ENCODE measurements around the gene GNAS. TPM values are rescaled to one million over a fixed set of nuclear protein-coding genes. Genes with fewer than 3 reads are reported as not detected.

Gene GNAS
- total and polyA plus RNA-seq, 10 of the 15 experiments (the other 5 are each of a cell fraction or from before 2014, with no cell fraction given): 209 to 950 (median 394) TPM

DNA sequence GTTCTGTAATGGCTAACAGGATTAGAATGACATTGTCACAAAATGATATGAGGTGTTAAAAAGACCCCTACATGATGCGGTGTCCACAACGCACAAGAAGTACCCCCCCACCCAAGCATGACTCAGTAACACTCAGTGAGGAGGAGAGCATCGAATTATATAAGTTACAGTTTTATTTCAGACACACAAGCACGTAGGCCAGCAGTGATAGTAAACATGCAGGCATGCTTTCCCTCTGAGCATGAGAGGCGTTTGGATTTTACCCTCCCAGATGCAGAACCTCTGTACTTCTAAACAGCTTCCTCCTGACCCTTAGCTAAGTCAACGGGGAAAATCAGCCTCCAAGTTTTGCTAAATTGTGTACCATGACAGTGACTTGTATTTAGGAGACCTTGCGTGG, 23.9 kb downstream of the GNAS start:
- intact Hi-C loops (cut with micrococcal nuclease; ENCODE audit: unreplicated experiment) (no loop called here), in situ Hi-C loops (cut with MboI) (no loop called here)
- SMC1A ChIA-PET (ENCODE audit: uncharacterized antibody, unreplicated experiment): interaction anchor here (2.3 kb wide), 1 partner anchor 9 kb away, joined by 7 read pairs; no protein-coding TSS in a partner anchor
- BruUV-seq (replicated peaks): no TSS peak
- RAD21 ChIA-PET (ENCODE audit: unreplicated experiment): no interaction called here
- no peaks in the 10 kb centered on the region for H3K4me1 ChIP-seq (ENCODE audit: control insufficient read depth, insufficient read depth, low read length)
- no peak overlapping the region for H3K4me3 ChIP-seq
- no peak for TF ChIP-seq ESRRA (IDR thresholded peaks at IDR 0.05; ENCODE audit: low read length)
- TF ChIP-seq SIN3A (IDR thresholded peaks at IDR 0.05; ENCODE audit: low read depth, low read length): no peak
- no peak for TF ChIP-seq ZNF217 (IDR thresholded peaks at IDR 0.05)
- TF ChIP-seq, protein P1, sequence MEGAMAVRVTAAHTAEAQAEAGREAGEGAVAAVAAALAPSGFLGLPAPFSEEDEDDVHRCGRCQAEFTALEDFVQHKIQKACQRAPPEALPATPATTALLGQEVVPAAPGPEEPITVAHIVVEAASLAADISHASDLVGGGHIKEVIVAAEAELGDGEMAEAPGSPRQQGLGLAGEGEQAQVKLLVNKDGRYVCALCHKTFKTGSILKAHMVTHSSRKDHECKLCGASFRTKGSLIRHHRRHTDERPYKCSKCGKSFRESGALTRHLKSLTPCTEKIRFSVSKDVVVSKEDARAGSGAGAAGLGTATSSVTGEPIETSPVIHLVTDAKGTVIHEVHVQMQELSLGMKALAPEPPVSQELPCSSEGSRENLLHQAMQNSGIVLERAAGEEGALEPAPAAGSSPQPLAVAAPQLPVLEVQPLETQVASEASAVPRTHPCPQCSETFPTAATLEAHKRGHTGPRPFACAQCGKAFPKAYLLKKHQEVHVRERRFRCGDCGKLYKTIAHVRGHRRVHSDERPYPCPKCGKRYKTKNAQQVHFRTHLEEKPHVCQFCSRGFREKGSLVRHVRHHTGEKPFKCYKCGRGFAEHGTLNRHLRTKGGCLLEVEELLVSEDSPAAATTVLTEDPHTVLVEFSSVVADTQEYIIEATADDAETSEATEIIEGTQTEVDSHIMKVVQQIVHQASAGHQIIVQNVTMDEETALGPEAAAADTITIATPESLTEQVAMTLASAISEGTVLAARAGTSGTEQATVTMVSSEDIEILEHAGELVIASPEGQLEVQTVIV (IDR thresholded peaks at IDR 0.05; ENCODE audit: borderline replicate concordance, partially characterized antibody): no peak
- H3K36me3 ChIP-seq (ENCODE audit: control insufficient read depth in 2 of 2, insufficient read depth in 2 of 2, low read length in 1 of 2): no peaks in the 10 kb centered on the region
- DNase-seq (ENCODE audit: low read depth, low spot score) (no peak), ATAC-seq (no peak), FAIRE-seq (no peak)
- 65% methylated on average over 7 of the region's 7 CpGs for WGBS (ENCODE audit: insufficient coverage, insufficient replicate concordance, low lambda C conversion rate, missing lambda C conversion rate)
- CTCF ChIA-PET: interaction anchor here (1.1 to 1.9 kb wide), 3 partner anchors 10 to 331 kb away, joined by 3 to 7 read pairs (median 6); no protein-coding TSS in a partner anchor
- H3K9ac ChIP-seq (ENCODE audit: control insufficient read depth, insufficient read depth, low read length): no peak overlapping the region
- no peaks in the 10 kb centered on the region for H4K20me1 ChIP-seq (ENCODE audit: control insufficient read depth, insufficient read depth)
- POLR2A ChIA-PET: interaction anchor here (0.7 kb wide), 1 partner anchor 114 kb away, joined by 3 read pairs; no protein-coding TSS in a partner anchor
- H3K9me3 ChIP-seq (replicated peaks; ENCODE audit: control insufficient read depth, insufficient read depth, low read length): no peaks in the 10 kb centered on the region
- no peak overlapping the region for H2AFZ ChIP-seq (ENCODE audit: control insufficient read depth, low read depth, low read length)
- no peak overlapping the region for H3K4me2 ChIP-seq (ENCODE audit: control insufficient read depth, insufficient read depth)
- no peak overlapping the region for H3K27ac ChIP-seq (ENCODE audit: control insufficient read depth, insufficient read depth)
- H3K79me2 ChIP-seq (ENCODE audit: control insufficient read depth, insufficient read depth, low read length): no peaks in the 10 kb centered on the region
- H3K27me3 ChIP-seq (replicated peaks in 1 of 2; ENCODE audit: control insufficient read depth in 2 of 2, insufficient read depth in 2 of 2, low read length in 1 of 2): no peaks in the 10 kb centered on the region
